GM12892 (cell line): ENCODE results near the gene PARD6G.

Source experiments
- POLR2A ChIP-seq: IDR thresholded peaks from 2 replicates; pipeline ENCODE4 v1.6.1; 2011; ENCODE audit warnings: low read depth, low read length, control low read depth
- POLR2AphosphoS5 ChIP-seq: IDR thresholded peaks from 2 replicates; pipeline ENCODE4 v1.6.1; 2011; ENCODE audit warnings: low read depth, low read length, control low read depth
- TAF1 ChIP-seq: IDR thresholded peaks from 2 replicates; pipeline ENCODE4 v1.6.1; 2011; ENCODE audit warnings: low read depth, mild to moderate bottlenecking, control low read depth, low read length, borderline replicate concordance

- TF ChIP-seq POLR2A (no peak), POLR2AphosphoS5 (no peak), TAF1 (no peak)
These were observed 54.5 kb downstream of the PARD6G start for GRCh38 chr18:80192653-80193385.
